Activated CD4-positive, alpha-beta T cell treated with anti-CD3 and anti-CD28 coated beads for 4 hours (primary cell): Measurements from ENCODE around the gene DOC2B.
"Not testable (repeated sequence)": the region's sequence is repeated elsewhere in the genome, so short reads cannot be mapped to it uniquely, and the experiment has no call there.

Source experiments
- DNase-seq, 2 donors: peaks; one replicate each; pipeline ENCODE4 v3.0.0-alpha.2; 2020

DOC2B gene

DNA sequence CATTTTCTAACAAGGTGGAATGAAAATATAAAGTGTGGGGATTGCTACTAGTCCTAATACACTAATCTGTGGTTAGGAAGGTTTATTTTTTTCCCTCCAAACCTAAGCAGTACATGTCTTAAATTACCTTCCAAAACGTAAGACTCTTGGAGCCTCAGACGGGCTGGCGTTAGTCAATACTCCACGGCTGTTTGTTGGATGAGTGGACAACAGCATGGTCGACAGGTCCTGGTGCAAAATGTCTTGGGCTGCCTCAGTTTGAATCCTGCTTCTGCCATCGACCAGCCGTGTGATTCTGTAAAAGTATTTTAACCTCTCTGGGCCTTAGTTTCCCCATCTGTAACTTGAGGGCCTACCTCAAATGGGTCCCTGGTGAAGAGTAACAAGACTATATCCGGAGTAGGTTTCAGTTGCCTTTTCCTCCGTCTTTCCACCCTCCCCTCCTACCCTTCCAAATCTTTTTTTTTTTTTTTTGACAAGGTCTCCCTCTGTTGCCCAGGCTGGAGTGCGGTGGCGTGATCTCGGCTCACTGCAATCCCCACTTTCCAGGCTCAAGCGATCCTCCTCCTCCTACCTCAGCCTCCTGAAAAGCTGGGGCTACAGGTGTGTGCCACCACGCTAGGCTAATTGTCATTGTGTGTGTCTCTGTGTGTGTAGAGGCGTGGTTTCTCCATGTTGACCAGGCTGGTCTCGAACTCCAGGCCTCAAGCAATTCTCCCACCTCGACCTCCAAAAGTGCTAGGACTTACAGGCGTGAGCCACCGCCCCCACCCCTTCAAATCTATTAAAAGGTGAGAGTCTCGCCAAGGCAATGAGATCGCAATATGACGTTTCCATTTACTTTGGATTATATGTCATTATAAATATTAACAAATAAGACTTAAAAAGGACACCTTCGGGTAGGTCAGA lies 38.3 kb downstream of the DOC2B start:
- DNase-seq = no peak

- DNase-seq = no peak
These were observed 39.3 kb downstream of the DOC2B start for GRCh38 chr17:142102-142661.

GRCh38 chr17:139401-140205 lies 41.8 kb downstream of the DOC2B start:
- not testable (repeated sequence) for DNase-seq

GRCh38 chr17:137166-137807 lies 44.2 kb downstream of the DOC2B start, which contains the start of gene SCGB1C2:
Gene SCGB1C2, plus strand, starts transcription at chr17:137569. Its CDS starts 22 bp downstream, at chr17:137591.
- DNase-seq = not testable (repeated sequence)

GRCh38 chr17:136531-136930 lies 44.9 kb downstream of the DOC2B start:
- peak; percentile 67 to 69 for DNase-seq

GRCh38 chr17:135895-136294 lies 45.6 kb downstream of the DOC2B start:
- DNase-seq = not testable (repeated sequence)

DNA sequence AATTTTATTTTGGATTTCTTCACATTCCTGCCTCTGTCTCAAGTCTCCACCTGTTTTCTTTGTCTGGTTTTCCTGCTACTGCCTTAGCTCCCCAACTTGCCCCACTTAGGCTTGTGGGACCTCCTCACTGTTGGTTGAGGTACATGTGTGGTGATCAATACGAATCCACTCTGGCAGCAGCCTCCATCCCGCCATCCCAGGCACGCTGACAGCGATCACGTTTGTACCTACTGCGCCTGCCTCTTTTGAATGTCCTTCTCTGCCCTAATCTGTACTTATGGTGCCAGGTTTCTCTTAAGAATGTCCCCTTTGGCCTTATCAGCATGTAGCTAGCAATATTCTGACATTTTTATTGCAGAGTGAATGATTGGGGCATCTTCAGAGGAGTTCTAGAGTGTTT lies 46.4 kb downstream of the DOC2B start:
- DNase-seq = not testable (repeated sequence)

- not testable (repeated sequence) for DNase-seq
These were observed 47.1 kb downstream of the DOC2B start for GRCh38 chr17:134332-134785.

DNA sequence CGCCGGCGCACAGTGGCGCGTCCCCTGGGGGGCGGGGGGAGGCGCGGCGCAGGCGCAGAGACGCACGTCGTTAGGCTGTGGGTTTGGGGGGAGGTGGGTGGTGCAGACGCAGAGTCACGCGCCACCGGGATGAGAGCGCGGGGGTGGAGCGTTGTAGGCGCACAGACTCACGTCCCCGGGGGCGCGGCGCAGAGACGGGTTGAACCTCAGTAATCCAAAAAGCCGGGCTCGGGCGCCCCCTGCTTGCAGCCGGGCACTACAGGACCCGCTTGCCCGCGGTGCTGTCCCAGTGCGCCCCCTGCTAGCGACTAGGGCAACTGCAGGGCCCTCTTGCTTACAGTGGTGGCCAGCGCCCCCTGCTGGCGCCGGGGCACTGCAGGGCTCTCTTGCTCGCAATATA lies 47.5 kb downstream of the DOC2B start:
- not testable (repeated sequence) for DNase-seq

GRCh38 chr17:118339-118917 lies 63.0 kb downstream of the DOC2B start:
- peak in 1 of 2 donors; percentile 54 for DNase-seq

DNA sequence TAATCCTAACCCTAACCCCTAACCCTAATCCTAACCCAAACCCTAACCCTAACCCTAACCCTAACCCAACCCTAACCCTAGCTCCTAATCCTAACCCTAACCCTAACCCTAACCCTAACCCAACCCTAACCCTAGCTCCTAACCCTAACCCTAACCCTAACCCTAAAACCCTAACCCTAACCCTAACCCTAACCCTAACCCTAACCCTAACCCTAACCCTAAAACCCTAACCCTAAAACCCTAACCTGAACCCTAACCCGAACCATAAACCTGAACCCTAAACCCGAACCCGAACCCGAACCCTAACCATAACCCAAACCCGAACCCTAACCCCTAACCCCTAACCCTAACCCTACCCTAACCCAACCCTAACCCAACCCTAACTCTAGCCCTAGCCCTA lies 68.3 kb downstream of the DOC2B start:
- not testable (repeated sequence) for DNase-seq
